Transverse colon (tissue), 4 donors: Measurements from ENCODE around the gene LGALS16. TPM values are rescaled to one million over a fixed set of nuclear protein-coding genes. Genes with fewer than 3 reads are reported as not detected.

Source experiments
- DNase-seq: peaks from one replicate; pipeline ENCODE4 v3.0.0-alpha.2; 2019
- H3K27ac ChIP-seq, 4 donors: fragments of 200-600 bp; sonication (generic); 2 replicates each; pipeline ENCODE4 v1.5.1; 2016 to 2018; ENCODE audit warnings: inconsistent platforms in 4 of 4
- H3K27me3 ChIP-seq: fragments of 200-600 bp; sonication (generic); 2 replicates; pipeline ENCODE4 v1.5.1; 2017; ENCODE audit warnings: inconsistent platforms
- H3K36me3 ChIP-seq, 4 donors: fragments of 200-600 bp; sonication (generic); 2 replicates each; pipeline ENCODE4 v1.5.1; 2017 to 2019; ENCODE audit warnings: inconsistent platforms in 4 of 4
- H3K4me1 ChIP-seq, 4 donors: fragments of 200-600 bp; sonication (generic); 2 replicates each; pipeline ENCODE4 v1.5.1; 2017 to 2020; ENCODE audit warnings: inconsistent platforms in 4 of 4
- H3K4me3 ChIP-seq, 4 donors: fragments of 200-600 bp; sonication (generic); 1 replicate in 1 of 4; 2 replicates in 3 of 4; pipeline versions ENCODE4 v1.5.1 to v1.6.1; 2017 to 2019; ENCODE audit warnings: inconsistent platforms in 4 of 4
- H3K9me3 ChIP-seq, 2 donors: fragments of 200-600 bp; sonication (generic); 2 replicates each; pipeline ENCODE4 v1.5.1; 2017 to 2019; ENCODE audit warnings: inconsistent platforms in 2 of 2
- EP300 ChIP-seq: sonication (generic); formaldehyde crosslinking; IDR thresholded peaks from one replicate; pipeline ENCODE4 v1.6.1; 2017; ENCODE audit warnings: antibody characterized with exemption, low read depth
- POLR2A ChIP-seq: fragments of 450-650 bp; IDR thresholded peaks from one replicate; pipeline ENCODE4 v1.6.1; 2016; ENCODE audit warnings: antibody characterized with exemption, mild to moderate bottlenecking, moderate library complexity
- POLR2AphosphoS5 ChIP-seq, 3 donors: sonication (generic); formaldehyde crosslinking; IDR thresholded peaks; one replicate each; pipeline ENCODE4 v1.6.1; 2016; ENCODE audit warnings: antibody characterized with exemption in 3 of 3
- WGBS, 2 donors: methylation state at CpG; one replicate each; pipeline ENCODE4 v1.1.5; 2018; ENCODE audit warnings: low coverage in 1 of 2; 5-methylcytosine and 5-hydroxymethylcytosine counted together
- in situ Hi-C, 4 donors: fragments of 200-750 bp; cut with MboI; loops; one replicate each; pipeline versions ENCODE4 v1.15.0 to v1.15.1; 2017; ENCODE audit warnings: low sequenced_read_pairs in 3 of 4, low pct_ligation_motif_present in 1 of 4, low pct_unique_long_range_greater_than_20kb in 1 of 4
- intact Hi-C: fragments of 100-400 bp; cut with DNase I; formaldehyde crosslinking; loops from one replicate; pipeline ENCODE4 v1.15.1; 2023; ENCODE audit warnings: low total_unique reads
- total RNA-seq, 4 donors: library from RNA; depleted of rRNA; stranded (reverse); fragments of >200 nt; gene quantifications; one replicate each; pipeline ENCODE4 v1.1.0, GENCODE V29; 2016
- TF ChIP-seq, protein P1 (sequence below), 5 experiments: fragments of 200-600 bp in 3 of 5; fragments of 450-650 bp in 2 of 5; sonication (generic) in 3 of 5; IDR thresholded peaks; 1 replicate in 2 of 5; 2 replicates in 3 of 5; pipeline ENCODE4 v1.5.1; 2016 to 2017; ENCODE audit warnings: antibody characterized with exemption in 5 of 5, inconsistent platforms in 3 of 5, mild to moderate bottlenecking in 2 of 5, moderate library complexity in 1 of 5

Gene LGALS16
- total RNA-seq, 4 donors from 2014 or later: not detected

DNA sequence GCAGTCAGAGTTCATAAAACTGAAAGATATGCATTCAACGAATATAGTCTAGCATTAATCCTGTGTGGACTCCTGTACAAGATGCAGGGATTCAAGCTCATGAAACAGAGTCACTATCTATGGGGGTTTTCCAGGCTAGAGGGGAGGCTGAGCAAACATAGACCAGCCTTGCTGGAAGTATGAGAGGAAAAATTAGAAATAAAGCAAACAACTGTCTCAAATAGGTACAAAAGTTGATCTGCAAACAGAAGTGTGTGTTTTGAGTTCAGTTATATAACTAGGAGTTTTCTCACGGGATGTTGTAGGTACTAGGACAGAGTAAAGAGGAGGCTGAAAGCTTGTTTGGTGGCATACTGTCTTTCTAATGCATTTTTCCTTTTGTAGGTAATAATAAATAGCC lies 40.0 kb downstream of the LGALS16 start:
- Histone ChIP-seq H3K36me3 (no peaks in the 10 kb centered on the region), H3K27me3 (peaks cover 28% of the 10 kb centered on the region), H3K27ac (no peak overlapping the region), H3K4me1 (no peaks in the 10 kb centered on the region), H3K4me3 (no peak overlapping the region), H3K9me3 (no peaks in the 10 kb centered on the region)
- no peak for TF ChIP-seq EP300
- TF ChIP-seq POLR2AphosphoS5 (IDR thresholded peaks at IDR 0.05): no peak
- TF ChIP-seq, protein P1, sequence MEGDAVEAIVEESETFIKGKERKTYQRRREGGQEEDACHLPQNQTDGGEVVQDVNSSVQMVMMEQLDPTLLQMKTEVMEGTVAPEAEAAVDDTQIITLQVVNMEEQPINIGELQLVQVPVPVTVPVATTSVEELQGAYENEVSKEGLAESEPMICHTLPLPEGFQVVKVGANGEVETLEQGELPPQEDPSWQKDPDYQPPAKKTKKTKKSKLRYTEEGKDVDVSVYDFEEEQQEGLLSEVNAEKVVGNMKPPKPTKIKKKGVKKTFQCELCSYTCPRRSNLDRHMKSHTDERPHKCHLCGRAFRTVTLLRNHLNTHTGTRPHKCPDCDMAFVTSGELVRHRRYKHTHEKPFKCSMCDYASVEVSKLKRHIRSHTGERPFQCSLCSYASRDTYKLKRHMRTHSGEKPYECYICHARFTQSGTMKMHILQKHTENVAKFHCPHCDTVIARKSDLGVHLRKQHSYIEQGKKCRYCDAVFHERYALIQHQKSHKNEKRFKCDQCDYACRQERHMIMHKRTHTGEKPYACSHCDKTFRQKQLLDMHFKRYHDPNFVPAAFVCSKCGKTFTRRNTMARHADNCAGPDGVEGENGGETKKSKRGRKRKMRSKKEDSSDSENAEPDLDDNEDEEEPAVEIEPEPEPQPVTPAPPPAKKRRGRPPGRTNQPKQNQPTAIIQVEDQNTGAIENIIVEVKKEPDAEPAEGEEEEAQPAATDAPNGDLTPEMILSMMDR (IDR thresholded peaks at IDR 0.05): no peak
- no peak for TF ChIP-seq POLR2A
- in situ Hi-C loops: no loop called here
- intact Hi-C loops: no loop called here
- no peak for DNase-seq
- 46 to 60% methylated on average over 2 of the region's 2 CpGs for WGBS, 2 donors

DNA sequence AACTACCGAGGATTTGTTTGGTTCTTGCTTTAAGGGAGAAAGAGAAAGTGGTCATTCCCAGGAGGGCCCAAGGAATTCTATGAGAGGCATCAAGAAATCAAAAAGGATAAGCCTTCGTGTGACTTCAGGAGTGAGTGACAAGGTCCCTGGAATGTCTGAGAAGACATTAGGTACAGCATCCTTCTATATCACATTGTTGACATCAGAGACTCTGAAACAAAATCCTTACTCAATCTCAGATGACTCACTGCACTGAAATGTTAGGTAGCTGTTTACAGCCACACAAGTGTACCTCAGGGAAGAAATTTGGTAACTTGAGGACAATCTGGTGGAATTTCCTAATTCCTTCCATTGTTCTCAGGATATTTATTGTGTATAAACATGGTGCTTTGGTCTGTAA lies 40.7 kb downstream of the LGALS16 start:
- WGBS, 2 donors: 53% methylated on average over 2 of the region's 2 CpGs; no CpG with 5 or more reads in 1 of the 2 donors
- in situ Hi-C loops: no loop called here
- H3K9me3 ChIP-seq: no peaks in the 10 kb centered on the region
- no peak for DNase-seq
- H3K4me1 ChIP-seq: no peaks in the 10 kb centered on the region
- H3K27me3 ChIP-seq: peaks cover 28% of the 10 kb centered on the region
- no peak overlapping the region for H3K27ac ChIP-seq
- intact Hi-C loops: no loop called here
- TF ChIP-seq, protein P1 (IDR thresholded peaks at IDR 0.05): no peak
- no peak for TF ChIP-seq POLR2AphosphoS5 (IDR thresholded peaks at IDR 0.05)
- no peak for TF ChIP-seq EP300
- no peak for TF ChIP-seq POLR2A
- no peak overlapping the region for H3K4me3 ChIP-seq
- H3K36me3 ChIP-seq: no peaks in the 10 kb centered on the region

DNA sequence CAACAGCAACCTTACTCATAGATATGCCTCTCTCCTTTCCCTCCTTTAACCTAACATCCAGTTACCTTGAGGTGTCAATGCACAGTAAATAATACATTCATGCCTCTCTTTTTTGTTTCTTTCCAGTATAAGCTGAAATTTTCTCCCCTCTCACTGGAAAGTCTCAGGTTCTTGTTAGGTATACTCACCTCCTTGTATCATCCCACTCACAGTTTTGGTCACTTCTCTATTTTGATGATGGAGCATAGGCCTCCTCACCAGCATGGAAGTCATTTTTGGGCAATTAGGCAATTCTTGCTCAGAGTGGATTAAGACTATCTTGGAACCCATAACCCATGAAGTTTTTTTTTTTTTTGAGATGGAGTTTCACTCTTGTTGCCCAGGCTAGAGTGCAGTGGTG lies 42.8 kb downstream of the LGALS16 start:
- peaks cover 28% of the 10 kb centered on the region for H3K27me3 ChIP-seq
- no peaks in the 10 kb centered on the region for H3K36me3 ChIP-seq
- H3K9me3 ChIP-seq: no peaks in the 10 kb centered on the region
- intact Hi-C loops: no loop called here
- no peak for DNase-seq
- no peak overlapping the region for H3K4me3 ChIP-seq
- TF ChIP-seq, protein P1 (IDR thresholded peaks at IDR 0.05): no peak
- TF ChIP-seq POLR2AphosphoS5 (IDR thresholded peaks at IDR 0.05) (no peak), EP300 (no peak), POLR2A (no peak)
- H3K4me1 ChIP-seq: no peaks in the 10 kb centered on the region
- no peak overlapping the region for H3K27ac ChIP-seq
- in situ Hi-C loops: no loop called here

DNA sequence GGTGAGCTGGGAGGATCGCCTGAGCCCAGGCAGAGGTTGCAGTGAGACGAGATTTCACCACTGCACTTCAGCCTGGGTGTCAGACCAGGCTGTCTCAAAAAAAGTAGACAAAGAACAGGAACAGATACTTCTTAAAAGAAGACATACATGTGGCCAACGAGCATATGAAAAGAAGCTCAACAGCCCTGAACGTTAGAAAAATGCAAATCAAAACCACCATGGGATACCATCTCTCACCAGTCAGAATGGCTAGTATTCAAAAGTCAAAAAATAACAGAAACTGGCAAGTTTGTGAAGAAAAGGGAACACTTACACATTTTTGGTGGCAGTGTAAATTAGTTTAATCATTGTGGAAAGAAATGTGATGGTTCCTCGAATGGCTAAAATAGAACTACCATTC lies 45.6 kb downstream of the LGALS16 start:
- no peak overlapping the region for H3K4me3 ChIP-seq
- H3K27ac ChIP-seq: no peak overlapping the region
- H3K27me3 ChIP-seq: peaks cover 9% of the 10 kb centered on the region
- 58 to 87% methylated on average over 5 of the region's 5 CpGs for WGBS, 2 donors
- in situ Hi-C loops (no loop called here), intact Hi-C loops (no loop called here)
- no peaks in the 10 kb centered on the region for H3K9me3 ChIP-seq
- DNase-seq: no peak
- TF ChIP-seq, protein P1 (IDR thresholded peaks at IDR 0.05): no peak
- TF ChIP-seq POLR2AphosphoS5 (IDR thresholded peaks at IDR 0.05) (no peak), EP300 (no peak), POLR2A (no peak)
- no peaks in the 10 kb centered on the region for H3K36me3 ChIP-seq
- H3K4me1 ChIP-seq: no peaks in the 10 kb centered on the region
